ENCODE data around the gene PRR20G.

The PRR20G gene

DNA sequence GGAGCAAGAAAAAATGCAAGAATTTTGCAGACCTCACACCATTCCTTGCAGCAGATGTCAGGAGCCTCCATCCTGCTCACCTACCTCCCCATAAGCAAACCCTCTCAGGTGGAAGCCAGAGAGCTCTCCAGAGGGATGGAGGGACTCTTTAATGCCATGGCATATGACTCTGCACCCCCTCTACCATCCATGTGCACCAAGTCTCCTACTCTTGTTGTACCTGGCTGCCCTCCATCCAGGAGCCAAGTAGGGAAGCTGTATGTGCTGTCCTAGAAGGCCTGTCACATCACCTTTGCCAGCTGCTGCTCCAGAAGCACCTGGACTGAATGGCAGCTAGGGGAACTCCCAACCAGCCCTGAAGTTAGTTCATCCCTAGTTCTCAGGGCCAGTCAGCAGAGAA is 38.5 kb upstream of the PRR20G start:
- H3K9me3 Mint-ChIP-seq, result peaks cover 31% of the 10 kb centered on the region
- no peak overlapping the region for H3K27ac Mint-ChIP-seq
- peaks cover 41% of the 10 kb centered on the region for H3K27me3 Mint-ChIP-seq (ENCODE audit: low read depth, poor library complexity)
- H3K36me3 Mint-ChIP-seq (ENCODE audit: low read depth), result no peaks in the 10 kb centered on the region
- TF ChIP-seq CTCF (IDR thresholded peaks at IDR 0.05), result no peak
- no peak overlapping the region for H3K4me3 Mint-ChIP-seq
- H3K4me1 Mint-ChIP-seq, result no peaks in the 10 kb centered on the region
- DNase-seq, result no peak

DNA sequence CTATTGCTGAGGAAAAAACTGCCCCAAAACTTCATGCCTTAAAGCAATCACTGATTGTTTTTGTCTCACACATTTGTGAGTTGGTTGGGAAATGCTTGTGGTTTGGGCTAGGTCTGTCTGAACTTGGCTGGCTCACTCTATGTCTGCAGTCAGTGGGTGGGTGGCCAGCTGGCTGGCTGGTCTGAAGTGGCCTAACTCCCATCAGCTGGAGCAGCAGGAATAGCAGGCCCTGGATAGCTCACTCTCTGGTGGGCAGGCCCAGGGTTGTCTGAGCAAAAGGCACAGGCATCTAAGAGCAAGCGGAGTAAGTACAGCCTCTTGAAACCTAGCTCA is 37.7 kb upstream of the PRR20G start:
- no peak for DNase-seq
- H3K4me3 Mint-ChIP-seq, result no peak overlapping the region
- no peaks in the 10 kb centered on the region for H3K4me1 Mint-ChIP-seq
- H3K36me3 Mint-ChIP-seq (ENCODE audit: low read depth), result no peaks in the 10 kb centered on the region
- H3K27me3 Mint-ChIP-seq (ENCODE audit: low read depth, poor library complexity), result peaks cover 40% of the 10 kb centered on the region
- peaks cover 25% of the 10 kb centered on the region for H3K9me3 Mint-ChIP-seq
- no peak for TF ChIP-seq CTCF (IDR thresholded peaks at IDR 0.05)
- H3K27ac Mint-ChIP-seq, result no peak overlapping the region

GRCh38 chr3:127324913-127325628 is 37.2 kb upstream of the PRR20G start:
- Mint-ChIP-seq H3K27ac (no peak overlapping the region), H3K4me1 (no peaks in the 10 kb centered on the region), H3K27me3 (ENCODE audit: low read depth, poor library complexity) (peaks cover 34% of the 10 kb centered on the region), H3K9me3 (peaks cover 20% of the 10 kb centered on the region), H3K4me3 (no peak overlapping the region), H3K36me3 (ENCODE audit: low read depth) (no peaks in the 10 kb centered on the region)
- TF ChIP-seq CTCF (IDR thresholded peaks at IDR 0.05), result no peak
- DNase-seq, result no peak

GRCh38 chr3:127324076-127324475 is 36.2 kb upstream of the PRR20G start:
- H3K27me3 Mint-ChIP-seq (ENCODE audit: low read depth, poor library complexity), result peaks cover 24% of the 10 kb centered on the region
- H3K4me1 Mint-ChIP-seq, result no peaks in the 10 kb centered on the region
- TF ChIP-seq CTCF (IDR thresholded peaks at IDR 0.05), result no peak
- H3K36me3 Mint-ChIP-seq (ENCODE audit: low read depth), result no peaks in the 10 kb centered on the region
- DNase-seq, result no peak
- H3K27ac Mint-ChIP-seq, result no peak overlapping the region
- no peak overlapping the region for H3K4me3 Mint-ChIP-seq
- H3K9me3 Mint-ChIP-seq, result peaks cover 10% of the 10 kb centered on the region

- no peak overlapping the region for H3K4me3 Mint-ChIP-seq
- TF ChIP-seq CTCF (IDR thresholded peaks at IDR 0.05), result no peak
- no peaks in the 10 kb centered on the region for H3K36me3 Mint-ChIP-seq (ENCODE audit: low read depth)
- no peaks in the 10 kb centered on the region for H3K4me1 Mint-ChIP-seq
- H3K9me3 Mint-ChIP-seq, result peaks cover 10% of the 10 kb centered on the region
- peaks cover 27% of the 10 kb centered on the region for H3K27me3 Mint-ChIP-seq (ENCODE audit: low read depth, poor library complexity)
- no peak overlapping the region for H3K27ac Mint-ChIP-seq
- no peak for DNase-seq
Observed at GRCh38 chr3:127323581-127323980, 35.7 kb upstream of the PRR20G start.

- Mint-ChIP-seq H3K9me3 (peaks cover 6% of the 10 kb centered on the region), H3K4me1 (no peaks in the 10 kb centered on the region), H3K36me3 (ENCODE audit: low read depth) (no peaks in the 10 kb centered on the region), H3K27me3 (ENCODE audit: low read depth, poor library complexity) (peaks cover 30% of the 10 kb centered on the region), H3K27ac (no peak overlapping the region), H3K4me3 (no peak overlapping the region)
- no peak for TF ChIP-seq CTCF (IDR thresholded peaks at IDR 0.05)
- DNase-seq, result no peak
Observed at GRCh38 chr3:127321371-127321770, 33.5 kb upstream of the PRR20G start.

Measured in nephron progenitor cell (in vitro differentiated cells).